K562 (cell line): ENCODE measurements around the gene TMEM120B. TPM values are rescaled to one million over a fixed set of nuclear protein-coding genes. Genes with fewer than 3 reads are reported as not detected.

ENCODE experiments used
- CXXC5 ChIP-seq: fragments of 250-450 bp; sonication (Bioruptor Pico); IDR thresholded peaks from 2 replicates; pipeline ENCODE4 v1.8.0; 2022; ENCODE audit warnings: inconsistent platforms, mild to moderate bottlenecking, moderate library complexity
- E2F4 ChIP-seq: sonication (generic); formaldehyde crosslinking; IDR thresholded peaks from 2 replicates; pipeline ENCODE4 v1.8.0; 2022; ENCODE audit warnings: mild to moderate bottlenecking, low read depth, missing genetic modification reagents
- GABPA ChIP-seq: fragments of 200-800 bp; sonication (Bioruptor generic); conservative IDR thresholded peaks from 2 replicates; pipeline ENCODE4 v1.6.1; 2016; ENCODE audit warnings: low read depth, missing genetic modification characterization, missing compliant biosample characterization
- HCFC1 ChIP-seq: IDR thresholded peaks from 2 replicates; pipeline ENCODE4 v1.6.1; 2012; ENCODE audit warnings: low read depth, low read length, improper control_type of control experiment
- KHSRP ChIP-seq: fragments of 450-650 bp; IDR thresholded peaks from 2 replicates; pipeline ENCODE4 v1.6.1; 2017
- STAT6 ChIP-seq: sonication (generic); formaldehyde crosslinking; IDR thresholded peaks from 2 replicates; pipeline ENCODE4 v1.8.1; 2023; ENCODE audit warnings: mild to moderate bottlenecking, missing genetic modification reagents
- U2AF2 ChIP-seq: fragments of 200-400 bp; formaldehyde crosslinking; optimal IDR thresholded peaks from 2 replicates; pipeline ENCODE3; 2017; ENCODE audit warnings: low read depth, mild to moderate bottlenecking, low read length
- WHSC1 ChIP-seq: IDR thresholded peaks from one replicate; pipeline ENCODE4 v1.6.1; 2012; ENCODE audit warnings: low read length, control low read depth, inconsistent platforms
- ZBTB8A ChIP-seq: fragments of 450-650 bp; IDR thresholded peaks from 2 replicates; pipeline ENCODE4 v1.6.1; 2018; ENCODE audit warnings: mild to moderate bottlenecking, moderate library complexity; ENCODE audit not compliant: partially characterized antibody
- ZC3H8 ChIP-seq: fragments of 450-650 bp; IDR thresholded peaks from 2 replicates; pipeline ENCODE4 v1.6.1; 2017
- ZNF431 ChIP-seq: sonication (generic); formaldehyde crosslinking; IDR thresholded peaks from 2 replicates; pipeline ENCODE4 v1.8.0; 2022; ENCODE audit warnings: mild to moderate bottlenecking, missing genetic modification reagents
- ZNF740 ChIP-seq, 3 experiments: fragments of 200-800 bp in 1 of 3; sonication (Bioruptor generic) in 1 of 3; sonication (generic) in 1 of 3; formaldehyde crosslinking in 1 of 3; IDR thresholded peaks; 2 replicates each; pipeline versions ENCODE4 v1.6.1 to v1.8.0; 2016 to 2022; ENCODE audit warnings: mild to moderate bottlenecking in 2 of 3, missing compliant biosample characterization in 2 of 3, missing genetic modification characterization in 2 of 3, missing genetic modification reagents in 1 of 3
- polyA plus RNA-seq, 8 experiments: library from polyadenylated mRNA; depleted of rRNA in 4 of 8; stranded (reverse) in 5 of 8; unstranded in 3 of 8; fragments of >200 nt; fragmentation: Nextera tagmentation in 2 of 8; fragmentation: Illumina TruSeq in 1 of 8; extraction: Ambion mirVana in 2 of 8; extraction: Trizol in 1 of 8; gene quantifications; 2 replicates each; pipeline versions ENCODE4 v1.2.1 to v1.2.3, GENCODE V29; 2011 to 2014; ENCODE audit warnings: inconsistent platforms in 1 of 8, missing spikeins in 1 of 8
- total RNA-seq, 7 experiments: library from RNA; depleted of rRNA in 6 of 7; stranded (reverse); fragments of >200 nt in 6 of 7; fragmentation: Illumina TruSeq in 2 of 7; extraction: Trizol in 2 of 7; gene quantifications; 2 replicates each; pipeline versions ENCODE4 v1.2.1 to v1.2.3, GENCODE V29; 2011 to 2021; ENCODE audit warnings: low replicate concordance in 1 of 7
- TF ChIP-seq, protein P1 (sequence below): fragments of 250-450 bp; sonication (Bioruptor Pico); IDR thresholded peaks from 2 replicates; pipeline ENCODE4 v1.5.0; 2022; ENCODE audit warnings: mild to moderate bottlenecking
- TF ChIP-seq, protein P2 (sequence below): fragments of 250-450 bp; sonication (Bioruptor Pico); IDR thresholded peaks from 2 replicates; pipeline ENCODE4 v1.8.0; 2021; ENCODE audit warnings: moderate library complexity, mild to moderate bottlenecking, inconsistent platforms

TMEM120B gene
- total and polyA plus RNA-seq, 9 of the 15 experiments (the other 6 are each of a cell fraction or from before 2014, with no cell fraction given): 1.7 to 18.6 (median 7.4) TPM

- TF ChIP-seq, protein P1, sequence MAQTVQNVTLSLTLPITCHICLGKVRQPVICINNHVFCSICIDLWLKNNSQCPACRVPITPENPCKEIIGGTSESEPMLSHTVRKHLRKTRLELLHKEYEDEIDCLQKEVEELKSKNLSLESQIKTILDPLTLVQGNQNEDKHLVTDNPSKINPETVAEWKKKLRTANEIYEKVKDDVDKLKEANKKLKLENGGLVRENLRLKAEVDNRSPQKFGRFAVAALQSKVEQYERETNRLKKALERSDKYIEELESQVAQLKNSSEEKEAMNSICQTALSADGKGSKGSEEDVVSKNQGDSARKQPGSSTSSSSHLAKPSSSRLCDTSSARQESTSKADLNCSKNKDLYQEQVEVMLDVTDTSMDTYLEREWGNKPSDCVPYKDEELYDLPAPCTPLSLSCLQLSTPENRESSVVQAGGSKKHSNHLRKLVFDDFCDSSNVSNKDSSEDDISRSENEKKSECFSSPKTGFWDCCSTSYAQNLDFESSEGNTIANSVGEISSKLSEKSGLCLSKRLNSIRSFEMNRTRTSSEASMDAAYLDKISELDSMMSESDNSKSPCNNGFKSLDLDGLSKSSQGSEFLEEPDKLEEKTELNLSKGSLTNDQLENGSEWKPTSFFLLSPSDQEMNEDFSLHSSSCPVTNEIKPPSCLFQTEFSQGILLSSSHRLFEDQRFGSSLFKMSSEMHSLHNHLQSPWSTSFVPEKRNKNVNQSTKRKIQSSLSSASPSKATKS (CRISPR knock-in tag): no peak
- TF ChIP-seq ZC3H8: no peak
- TF ChIP-seq HCFC1: no peak
- TF ChIP-seq CXXC5 (CRISPR knock-in tag): peak; percentile 28; the same call in 1 of the 2 replicates
- no peak for TF ChIP-seq KHSRP
- no peak for TF ChIP-seq WHSC1
- no peak for TF ChIP-seq ZBTB8A
- no peak for TF ChIP-seq GABPA (tag)
- TF ChIP-seq U2AF2: no peak
- 0 out of 2 replicates have a peak, but pooled peaks have one; percentile 29 for TF ChIP-seq E2F4
- TF ChIP-seq ZNF740 (CRISPR knock-in tag; IDR thresholded peaks at IDR 0.05): peak; percentile 95
- peak in 1 of 2 experiments; percentile 72; a peak in 2 of 4 replicates for TF ChIP-seq ZNF740 (tag; IDR thresholded peaks at IDR 0.05)
- no peak for TF ChIP-seq STAT6 (CRISPR knock-in tag)
- TF ChIP-seq ZNF431 (CRISPR knock-in tag): no peak
- TF ChIP-seq, protein P2, sequence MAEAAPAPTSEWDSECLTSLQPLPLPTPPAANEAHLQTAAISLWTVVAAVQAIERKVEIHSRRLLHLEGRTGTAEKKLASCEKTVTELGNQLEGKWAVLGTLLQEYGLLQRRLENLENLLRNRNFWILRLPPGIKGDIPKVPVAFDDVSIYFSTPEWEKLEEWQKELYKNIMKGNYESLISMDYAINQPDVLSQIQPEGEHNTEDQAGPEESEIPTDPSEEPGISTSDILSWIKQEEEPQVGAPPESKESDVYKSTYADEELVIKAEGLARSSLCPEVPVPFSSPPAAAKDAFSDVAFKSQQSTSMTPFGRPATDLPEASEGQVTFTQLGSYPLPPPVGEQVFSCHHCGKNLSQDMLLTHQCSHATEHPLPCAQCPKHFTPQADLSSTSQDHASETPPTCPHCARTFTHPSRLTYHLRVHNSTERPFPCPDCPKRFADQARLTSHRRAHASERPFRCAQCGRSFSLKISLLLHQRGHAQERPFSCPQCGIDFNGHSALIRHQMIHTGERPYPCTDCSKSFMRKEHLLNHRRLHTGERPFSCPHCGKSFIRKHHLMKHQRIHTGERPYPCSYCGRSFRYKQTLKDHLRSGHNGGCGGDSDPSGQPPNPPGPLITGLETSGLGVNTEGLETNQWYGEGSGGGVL (CRISPR knock-in tag): no peak
These were observed 63.9 kb downstream of the TMEM120B start (continued) for GRCh38 chr12:121776190-121777098.
